HG03439 (cell line): ENCODE measurements around the gene EFCAB9.
A peak's percentile ranks its signal among the peaks of the same experiment; 100 is the strongest.
"Not testable (repeated sequence)": the region's sequence is repeated elsewhere in the genome, so short reads cannot be mapped to it uniquely, and the experiment has no call there.

Experiments
- ATAC-seq: cut with Tn5 transposase; IDR thresholded peaks from one replicate; pipeline ENCODE4 v1.9.1; 2021; ENCODE audit warnings: mild to moderate bottlenecking, moderate library complexity; ENCODE audit not compliant: unreplicated experiment

EFCAB9 gene

DNA sequence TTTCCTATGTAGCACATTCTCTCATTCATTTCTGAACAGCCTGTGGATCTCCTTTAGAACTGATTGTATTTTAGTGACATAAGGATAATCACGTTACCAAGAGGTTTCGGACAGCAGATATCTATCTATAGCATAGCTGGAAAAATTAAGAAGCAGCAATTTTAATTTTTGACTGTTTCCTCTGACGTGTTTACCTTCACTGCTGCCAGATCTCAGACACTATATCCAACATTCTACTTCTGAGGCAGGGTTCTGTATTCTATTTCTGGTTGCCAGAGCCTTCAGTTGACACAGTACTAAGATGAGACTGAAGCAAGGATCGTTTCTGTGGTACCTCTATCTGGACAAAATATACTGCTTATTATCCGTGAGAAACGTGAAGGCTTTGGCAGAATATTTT is at the start of gene EFCAB9:
Gene EFCAB9 (plus strand): TSS at position 301 of the 400 bp plus-strand sequence. CDS start 1 bp downstream, at position 302.
- no peak for ATAC-seq

DNA sequence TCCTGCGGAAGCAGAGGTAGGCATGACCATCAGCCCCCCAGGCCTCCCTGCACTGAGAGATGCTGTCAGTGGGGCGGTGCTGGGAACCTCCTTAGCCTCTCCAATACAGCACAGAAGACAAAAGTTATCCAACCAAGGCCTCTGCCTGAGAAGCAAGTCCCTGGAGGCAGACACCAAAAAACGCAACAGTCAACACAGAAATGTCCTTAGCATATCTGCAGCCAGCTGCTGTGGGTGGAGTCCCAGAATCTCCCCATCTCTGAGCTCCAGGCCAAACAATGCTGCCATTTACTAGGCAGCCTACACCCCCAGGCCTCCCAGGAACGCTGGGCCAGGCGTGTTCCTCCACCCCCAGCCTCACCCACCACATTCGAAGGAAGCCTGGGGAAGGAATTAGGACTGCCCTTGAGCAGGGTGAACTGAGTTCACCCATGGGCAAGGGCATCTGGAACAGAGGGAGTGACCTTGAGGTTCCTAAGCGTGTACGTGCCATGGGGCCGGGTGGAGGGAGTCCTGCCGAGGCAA is 49.6 kb upstream of the EFCAB9 start:
- no peak for ATAC-seq

DNA sequence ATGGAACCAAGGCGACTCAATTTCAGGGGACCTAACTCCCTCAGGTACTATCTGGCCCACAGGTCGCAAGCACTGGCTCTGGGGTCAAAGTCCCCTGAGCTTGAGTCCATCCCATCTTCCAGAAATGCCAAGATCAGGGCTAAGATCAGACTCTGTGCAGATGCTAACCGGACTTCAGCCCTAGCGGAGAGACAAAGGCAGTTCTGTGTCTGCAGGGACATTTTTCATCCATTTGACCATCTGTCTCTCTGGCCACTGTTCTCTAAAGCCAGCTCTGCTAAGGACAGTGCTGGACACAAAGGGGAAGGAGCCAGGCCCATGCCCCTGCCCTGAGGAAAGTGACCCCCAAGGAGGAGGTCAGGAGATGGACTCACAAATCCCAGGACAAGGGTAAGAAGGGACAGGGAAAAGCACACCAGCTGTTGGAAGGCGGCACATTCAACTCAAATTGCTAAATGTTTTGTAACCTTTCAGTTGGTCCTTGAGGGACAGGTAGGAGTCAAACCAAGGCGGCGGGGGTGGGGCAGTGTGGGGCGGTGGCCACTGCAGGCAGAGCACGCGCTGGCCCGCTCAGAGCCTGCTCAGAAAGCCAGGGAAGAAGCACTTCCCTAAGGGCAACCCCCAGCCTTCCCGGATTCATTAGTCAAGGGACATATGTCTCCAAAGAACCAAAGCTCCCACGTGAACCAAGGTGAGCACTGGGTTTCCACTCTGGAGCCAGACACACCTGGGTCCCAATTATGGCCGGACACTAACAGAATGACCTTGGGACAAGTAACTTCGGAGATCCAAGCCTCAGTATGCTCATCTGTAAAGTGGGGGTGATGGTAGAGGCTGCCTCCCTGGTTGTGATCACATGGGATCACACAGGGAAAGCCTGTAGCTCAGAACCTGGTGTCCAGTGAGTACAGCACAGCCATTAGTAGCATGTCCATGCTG is 48.8 kb upstream of the EFCAB9 start:
- no peak for ATAC-seq

DNA sequence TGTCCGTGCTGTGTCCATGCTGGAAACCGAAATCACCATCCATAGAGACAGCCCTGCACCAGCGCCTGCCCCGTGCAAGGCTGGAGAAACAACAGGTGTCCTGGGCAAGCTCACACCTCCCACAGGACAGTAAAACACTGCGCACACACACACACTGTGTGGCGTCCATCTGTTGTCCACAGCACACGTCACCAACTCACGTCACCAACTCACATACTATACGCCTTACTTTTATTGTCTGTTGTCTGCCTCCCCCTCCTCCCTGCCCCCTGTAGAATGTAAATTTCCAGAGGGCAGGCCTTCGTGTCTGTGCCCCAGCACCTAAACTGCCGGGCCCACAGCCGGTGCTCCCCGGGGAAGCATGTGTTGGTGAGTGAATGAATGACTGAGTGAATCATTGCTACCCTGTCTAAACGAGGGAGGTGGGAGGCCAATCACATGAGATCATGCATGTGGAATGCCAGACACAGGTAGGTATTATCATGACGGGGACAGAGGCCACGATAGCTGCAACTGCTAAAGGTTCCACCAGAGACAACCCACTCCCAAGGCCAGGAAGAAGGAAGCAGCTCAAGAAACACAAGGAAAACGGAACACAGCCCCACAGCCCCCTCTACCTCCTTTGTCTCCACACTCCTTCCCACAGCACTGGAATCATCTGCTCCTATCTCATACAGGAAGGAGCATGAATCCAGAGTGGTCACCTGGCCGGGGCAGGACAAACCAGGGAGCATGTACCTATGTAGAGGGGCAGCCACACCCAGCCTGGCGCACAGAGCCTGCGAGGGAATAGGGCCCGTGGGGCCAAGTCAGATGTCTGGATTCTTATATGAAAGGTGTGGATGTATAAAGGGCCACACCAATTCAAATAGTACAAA is 47.9 kb upstream of the EFCAB9 start:
- no peak for ATAC-seq

DNA sequence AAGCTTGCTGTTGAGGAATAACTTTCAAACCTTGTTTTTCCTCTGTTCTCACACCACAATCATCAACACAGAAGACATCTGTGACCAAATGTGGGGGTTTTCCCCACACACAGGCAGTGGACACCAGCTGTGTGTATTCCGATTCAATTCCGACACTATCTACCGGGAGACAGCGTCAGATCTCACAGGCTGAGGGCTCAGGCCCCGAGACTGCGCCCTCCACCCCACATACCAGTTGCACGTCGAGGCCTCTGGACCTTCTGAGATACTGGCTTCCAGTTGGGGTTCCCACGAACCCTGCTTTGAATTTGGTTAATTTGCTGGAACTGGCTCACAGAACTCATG is 47.3 kb upstream of the EFCAB9 start:
- no peak for ATAC-seq

DNA sequence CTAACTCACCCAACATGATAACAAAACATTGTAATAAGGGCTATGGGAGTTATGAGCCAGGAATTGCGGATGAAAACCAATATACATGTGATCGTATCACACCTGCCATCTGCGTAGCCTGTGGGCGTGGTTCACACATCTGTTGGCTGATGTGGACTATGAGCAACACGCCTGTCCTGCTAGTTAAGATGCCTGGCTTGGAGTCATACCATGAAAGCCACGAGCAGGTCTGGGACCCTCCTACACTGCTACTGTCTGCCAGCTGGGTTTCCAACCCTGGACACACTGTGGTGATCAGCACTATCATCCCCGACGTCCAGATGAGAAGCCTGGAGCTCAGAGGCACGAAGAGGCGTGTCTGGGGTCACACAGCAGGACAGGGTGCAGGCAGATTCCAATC is 46.1 kb upstream of the EFCAB9 start:
- ATAC-seq: no peak

DNA sequence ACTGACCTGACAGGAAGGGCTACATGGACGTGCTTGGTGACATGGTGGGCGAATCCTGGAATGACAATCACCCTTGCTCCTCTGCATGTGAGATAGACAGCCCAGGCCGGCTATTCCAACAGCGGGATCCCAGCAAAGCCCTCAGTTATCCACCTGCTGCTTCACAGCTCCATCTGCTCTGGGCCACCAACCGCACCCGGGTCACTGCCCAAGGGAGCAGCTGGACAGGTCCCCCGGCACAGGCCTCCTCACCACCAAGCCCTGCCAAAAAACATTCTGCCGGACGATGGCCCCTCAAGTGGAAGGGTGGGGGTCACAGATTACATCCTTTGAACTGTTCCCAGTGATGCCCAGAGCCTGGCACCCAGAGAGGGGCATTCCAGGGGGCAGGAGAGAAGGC is 45.6 kb upstream of the EFCAB9 start:
- no peak for ATAC-seq

DNA sequence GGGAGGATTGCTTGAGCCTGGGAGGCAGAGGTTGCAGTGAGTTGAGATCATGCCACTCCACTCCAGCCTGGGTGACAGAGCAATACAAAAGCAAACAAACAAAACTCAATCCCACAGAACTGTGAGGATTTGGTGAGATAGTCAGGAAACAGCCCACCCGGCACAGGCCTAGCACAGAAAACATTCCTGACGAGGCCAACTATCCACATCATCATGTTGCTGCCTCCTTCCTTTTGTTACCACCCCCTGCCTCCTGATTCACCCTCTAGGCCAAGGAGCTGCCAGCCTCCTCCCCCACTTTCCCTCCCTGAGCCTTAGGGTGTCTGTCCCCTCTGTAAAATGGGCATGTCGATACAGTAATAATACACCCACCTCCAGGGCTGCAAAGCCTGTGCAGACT is 44.9 kb upstream of the EFCAB9 start:
- ATAC-seq: no peak

DNA sequence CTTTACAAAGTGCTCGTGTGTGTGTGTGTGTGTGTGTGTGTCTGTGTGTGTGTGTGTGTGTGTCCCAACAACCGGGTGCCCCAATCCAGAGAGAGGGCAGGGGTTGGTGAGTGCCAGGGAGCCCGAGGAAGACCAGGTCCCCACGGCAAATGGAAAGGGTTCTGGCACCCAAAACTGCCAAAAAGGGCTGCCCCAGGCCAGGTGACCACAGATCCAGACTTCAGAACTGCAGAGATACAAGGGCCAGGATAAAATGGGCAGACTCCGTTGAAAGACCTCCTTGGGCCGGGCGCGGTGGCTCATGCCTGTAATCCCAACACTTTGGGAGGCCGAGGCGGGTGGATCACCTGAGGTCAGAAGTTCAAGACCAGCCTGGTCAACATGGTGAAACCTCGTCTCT is 44.5 kb upstream of the EFCAB9 start:
- ATAC-seq: not testable (repeated sequence)

DNA sequence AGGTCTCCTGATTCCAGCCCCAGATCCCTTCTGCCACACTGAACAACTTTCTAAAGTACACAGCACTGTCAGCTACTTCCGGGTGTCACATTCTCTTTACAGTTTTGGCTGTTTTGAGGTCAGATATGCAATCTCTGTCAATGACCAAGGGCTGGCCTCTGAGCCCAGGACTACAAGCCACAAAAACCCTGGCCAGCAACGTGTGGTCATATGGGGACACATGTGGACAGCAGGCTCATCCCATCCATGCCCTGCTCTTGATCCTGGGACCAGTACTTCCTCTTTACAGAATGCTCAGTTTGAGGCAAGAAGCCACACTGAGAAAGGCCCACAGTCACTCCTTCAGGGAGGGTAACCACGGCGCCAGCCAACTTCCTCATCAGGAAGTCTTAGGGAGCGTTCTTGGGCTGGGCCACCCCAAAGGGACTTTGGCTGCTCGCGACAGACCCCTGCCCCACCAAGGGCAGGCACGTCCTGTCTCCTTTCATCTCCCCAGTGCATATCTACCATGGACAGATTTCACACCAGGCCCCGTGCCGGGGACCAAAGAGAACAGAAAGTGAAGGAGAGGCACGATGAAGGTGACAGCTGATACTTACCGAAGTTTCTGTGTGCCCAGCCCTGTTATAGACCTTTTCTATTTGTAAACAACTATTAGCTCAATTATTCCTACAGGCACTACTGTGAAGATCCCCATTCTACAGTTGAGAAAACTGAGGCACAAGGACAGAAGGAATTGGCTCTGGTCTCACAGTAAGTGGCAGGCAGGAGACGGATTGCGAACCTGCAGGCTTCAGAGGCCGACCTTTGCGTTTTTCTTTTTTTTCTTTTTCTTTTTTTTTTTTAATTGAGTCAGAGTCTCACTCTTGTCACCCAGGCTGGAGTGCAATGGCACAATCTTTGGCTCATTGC is 43.2 kb upstream of the EFCAB9 start:
- ATAC-seq: peak; percentile 51

DNA sequence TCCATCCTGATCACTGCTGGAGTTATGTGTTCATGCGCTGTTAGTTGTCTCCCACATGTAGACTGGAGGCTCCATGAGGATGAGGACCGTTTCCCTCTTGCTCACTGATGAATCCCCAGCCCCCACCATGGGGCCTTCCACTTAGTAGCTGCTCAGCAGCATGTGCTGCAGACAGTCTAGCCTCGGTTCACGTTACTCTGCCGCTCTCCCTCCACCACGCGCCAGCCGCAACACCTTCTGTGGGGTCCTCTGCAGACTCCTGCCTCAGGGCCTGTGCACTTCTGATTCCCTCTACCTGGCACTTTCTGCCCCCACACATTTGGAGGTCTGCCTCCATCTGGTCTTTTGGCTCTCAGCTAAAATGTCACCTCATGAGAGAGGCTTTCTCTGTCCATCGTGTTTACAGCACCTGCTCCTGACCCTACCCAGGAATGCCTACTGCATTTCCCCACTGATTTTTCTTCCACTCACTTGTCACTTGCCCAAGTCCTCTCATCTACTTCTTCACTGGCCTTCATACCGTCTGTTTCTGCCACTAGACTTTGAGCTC is 42.2 kb upstream of the EFCAB9 start:
- ATAC-seq: no peak

DNA sequence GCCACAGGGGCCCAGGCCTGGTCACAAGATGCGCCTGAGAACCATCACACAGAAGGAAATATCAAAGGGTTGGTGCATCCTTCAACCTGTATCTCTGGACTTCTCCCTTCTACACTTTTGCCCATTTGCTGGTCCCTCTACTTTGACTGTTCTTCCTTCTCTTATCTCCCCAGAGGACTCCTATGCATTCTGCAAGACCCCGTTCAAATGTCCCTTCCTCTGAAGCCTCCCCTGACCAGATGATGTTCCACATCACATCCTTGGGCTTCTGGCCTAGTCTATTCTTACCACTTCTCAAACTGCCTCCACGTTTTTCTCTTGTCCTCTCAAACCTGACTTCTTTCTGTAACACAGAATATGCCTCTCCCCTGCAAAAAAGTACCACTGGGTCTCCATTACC is 40.3 kb upstream of the EFCAB9 start:
- no peak for ATAC-seq

DNA sequence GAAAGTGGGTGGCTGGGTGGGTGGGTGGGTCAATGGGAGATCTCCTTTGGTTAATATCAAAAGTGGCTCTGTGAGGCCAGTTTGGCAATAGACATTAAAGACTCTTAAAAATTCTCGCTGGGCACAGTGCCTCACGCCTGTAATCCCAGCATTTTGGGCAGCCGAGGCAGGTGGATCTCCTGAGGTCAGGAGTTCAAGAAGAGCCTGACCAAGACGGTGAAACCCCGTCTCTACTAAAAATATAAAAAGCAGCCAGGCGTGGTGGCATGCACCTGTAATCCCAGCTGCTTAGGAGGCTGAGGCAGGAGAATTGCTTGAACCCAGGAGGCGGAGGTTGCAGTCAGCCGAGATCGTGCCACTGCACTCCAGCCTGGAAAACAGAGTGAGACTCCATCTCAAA is 38.9 kb upstream of the EFCAB9 start:
- not testable (repeated sequence) for ATAC-seq

DNA sequence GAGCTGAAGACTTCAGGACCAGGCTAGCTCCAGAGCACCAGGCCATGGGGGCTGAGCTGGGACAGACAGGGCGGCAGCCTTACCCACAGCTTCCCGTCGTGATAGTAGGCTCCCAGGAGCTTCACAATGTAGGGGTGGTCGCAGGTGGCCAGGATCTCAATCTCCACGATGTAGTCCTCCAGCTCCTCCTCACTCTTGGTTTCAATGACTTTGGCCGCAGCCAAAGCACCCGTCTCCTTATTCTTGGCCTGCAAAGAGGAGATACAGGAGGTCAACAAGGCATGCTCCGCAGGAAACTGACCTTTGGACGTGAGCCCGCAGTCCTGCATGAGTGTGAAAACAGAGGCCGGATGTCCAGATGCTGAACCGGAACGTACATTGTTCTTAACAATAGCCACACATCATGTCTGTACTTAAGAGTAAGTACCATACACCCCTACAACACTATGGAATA is 37.4 kb upstream of the EFCAB9 start:
- ATAC-seq: no peak

DNA sequence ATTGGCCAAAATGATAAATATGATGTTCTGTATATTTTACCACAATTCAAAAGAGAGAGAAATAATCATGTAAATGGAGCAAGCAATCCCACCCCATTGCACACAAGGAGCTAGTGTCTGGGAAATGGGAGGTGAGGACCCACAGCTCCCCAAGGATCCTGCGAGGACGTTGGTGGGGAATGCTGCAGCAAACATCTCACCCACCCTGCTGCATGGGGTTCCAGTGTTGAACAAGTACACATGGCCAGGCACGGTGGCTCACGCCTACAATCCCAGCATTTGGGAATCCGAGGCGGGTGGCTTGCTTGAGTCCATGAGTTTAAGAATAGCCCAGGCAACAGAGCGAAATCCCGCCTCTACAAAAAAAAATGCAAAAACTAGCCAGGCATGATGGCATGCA is 35.0 kb upstream of the EFCAB9 start:
- no peak for ATAC-seq

DNA sequence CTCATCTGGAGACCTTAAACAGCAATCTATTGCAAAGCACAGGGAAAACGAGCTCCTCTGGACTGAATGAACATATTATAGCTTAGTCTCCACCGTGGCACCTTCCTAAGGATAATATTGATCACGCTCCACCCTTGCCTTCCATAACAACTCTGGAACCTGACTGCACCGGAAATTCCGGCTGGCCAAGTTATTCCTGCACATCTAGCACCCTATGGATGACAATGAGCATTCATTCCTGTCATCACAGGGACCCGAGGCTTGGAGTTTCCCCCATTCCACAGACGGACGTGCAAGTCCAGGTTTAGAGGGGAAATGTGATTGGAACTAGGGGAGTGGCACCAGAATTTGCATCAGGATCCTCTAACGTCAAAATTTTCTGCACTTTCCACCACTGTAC is 33.5 kb upstream of the EFCAB9 start:
- no peak for ATAC-seq

DNA sequence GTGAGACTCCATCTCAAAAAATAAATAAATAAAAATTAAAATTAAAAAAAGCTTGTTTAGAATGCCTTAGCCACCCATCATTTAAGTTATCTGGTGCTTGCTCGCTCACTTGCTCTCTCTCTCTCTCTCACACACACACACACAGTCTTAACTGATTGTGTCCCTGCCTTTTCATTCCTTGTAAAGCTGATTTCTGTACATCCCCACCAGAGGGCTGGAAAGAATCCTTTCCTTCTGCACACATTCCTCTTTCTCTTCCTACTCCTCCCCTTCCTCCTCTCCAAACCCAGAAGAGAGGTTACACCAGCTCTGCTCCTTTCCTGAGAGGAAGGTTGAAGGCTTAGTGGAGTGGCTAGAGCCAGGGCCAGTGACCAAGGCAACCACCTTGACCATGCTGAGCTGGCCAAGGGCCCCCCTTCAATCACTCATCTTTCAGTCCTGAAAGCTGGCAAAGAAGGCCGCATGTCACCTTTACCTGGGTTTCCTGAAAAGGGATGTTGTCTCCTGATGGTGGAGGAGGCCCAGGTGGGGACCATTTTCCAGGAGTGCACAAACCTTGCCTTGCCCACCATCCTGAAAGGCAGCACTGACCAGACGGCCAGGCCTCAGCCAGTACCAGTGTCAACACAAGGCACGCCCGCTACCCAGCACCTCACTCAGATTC is 31.5 kb upstream of the EFCAB9 start:
- ATAC-seq: no peak

DNA sequence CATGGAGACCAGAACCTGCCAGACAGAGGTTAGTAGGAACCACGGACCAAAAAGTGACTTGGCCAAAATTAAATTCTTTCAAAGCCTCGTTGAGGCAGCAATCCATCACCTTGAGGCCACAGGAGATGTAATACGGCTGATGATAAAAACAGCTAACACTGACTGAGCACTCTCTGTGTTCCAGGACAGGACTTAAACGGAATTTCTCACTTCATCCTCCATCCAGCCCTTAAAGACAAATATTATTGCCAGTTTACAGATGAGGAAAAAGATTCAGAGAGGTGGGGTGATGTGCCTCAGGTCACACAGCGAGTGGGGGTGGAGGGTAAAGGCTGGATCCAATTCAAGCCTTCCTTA is 31.0 kb upstream of the EFCAB9 start:
- ATAC-seq: no peak

DNA sequence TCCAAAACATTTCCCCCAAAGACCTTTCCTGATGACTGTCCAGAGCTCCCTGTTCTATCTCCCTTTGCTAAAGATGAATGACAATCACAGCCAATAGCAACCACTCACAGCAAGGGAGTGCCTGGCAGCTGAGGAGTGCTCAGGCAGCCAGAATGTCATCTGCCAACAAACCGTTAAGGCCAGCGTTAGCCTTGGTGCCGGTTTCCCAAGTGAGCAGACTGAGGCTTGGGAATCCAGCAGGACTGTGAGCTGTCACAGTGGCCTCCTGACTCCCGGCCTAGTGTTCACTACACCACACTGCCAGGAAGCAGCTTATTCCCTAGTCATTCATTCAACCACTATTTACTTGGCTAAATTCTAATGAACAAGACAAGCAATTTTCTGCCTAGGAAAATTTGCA is 30.6 kb upstream of the EFCAB9 start:
- no peak for ATAC-seq

DNA sequence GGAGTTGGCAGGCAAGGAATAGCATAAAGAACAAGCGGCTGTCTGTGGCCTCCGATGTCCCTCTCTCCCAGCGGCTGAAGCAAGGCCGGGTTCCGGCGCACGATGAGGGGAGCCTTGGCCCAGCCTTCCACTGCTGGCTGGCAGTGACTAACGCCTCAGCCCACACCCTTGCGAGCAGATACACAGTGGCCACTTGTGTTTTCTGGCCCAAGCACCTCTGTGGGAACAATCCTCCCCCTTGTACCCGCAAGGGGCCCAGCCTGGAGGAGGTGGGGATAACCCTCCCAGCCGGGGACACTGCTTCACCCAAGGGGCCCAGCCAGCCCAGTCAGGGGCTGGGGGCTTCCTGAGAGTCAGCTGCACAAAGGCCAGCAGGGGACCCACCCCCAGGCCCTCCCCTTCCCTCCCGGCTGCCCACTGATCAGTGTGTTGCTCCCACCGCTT is 29.2 kb upstream of the EFCAB9 start:
- no peak for ATAC-seq
